Right lobe of liver (tissue), 6 donors: ENCODE data around the gene CDC42BPB. TPM values are rescaled to one million over a fixed set of nuclear protein-coding genes. Genes with fewer than 3 reads are reported as not detected.
A peak's percentile ranks its signal among the peaks of the same experiment; 100 is the strongest.

Source experiments
- ATAC-seq, 4 donors: fragments of 200-7000 bp; cut with Tn5 transposase; one replicate each; pipeline ENCODE4 v1.9.1; 2020; ENCODE audit warnings: mild to moderate bottlenecking in 4 of 4, moderate library complexity in 4 of 4
- DNase-seq, 3 donors: peaks; one replicate each; pipeline ENCODE4 v3.0.0-alpha.2; 2020
- H3K27ac ChIP-seq, 3 donors: fragments of 200-600 bp; one replicate each; pipeline ENCODE4 v1.8.0; 2022
- H3K27me3 ChIP-seq, 2 donors: fragments of 200-600 bp; one replicate each; pipeline ENCODE4 v1.8.0; 2022
- H3K36me3 ChIP-seq, 4 donors: fragments of 200-600 bp; sonication (generic) in 1 of 4; one replicate each; pipeline versions ENCODE4 v1.5.1 to v1.8.0; 2017 to 2022; ENCODE audit warnings: control low read depth in 1 of 4
- H3K4me1 ChIP-seq, 4 donors: fragments of 200-600 bp; sonication (generic) in 1 of 4; one replicate each; pipeline versions ENCODE4 v1.5.1 to v1.8.0; 2017 to 2022; ENCODE audit warnings: control low read depth in 1 of 4
- H3K4me3 ChIP-seq, 3 donors: fragments of 200-600 bp; one replicate each; pipeline ENCODE4 v1.8.0; 2022
- H3K9me3 ChIP-seq, 4 donors: fragments of 200-600 bp; sonication (generic) in 1 of 4; one replicate each; pipeline versions ENCODE4 v1.5.1 to v1.8.0; 2017 to 2022; ENCODE audit warnings: control low read depth in 1 of 4
- POLR2A ChIP-seq: fragments of 450-650 bp; IDR thresholded peaks from one replicate; pipeline ENCODE4 v1.6.1; 2017; ENCODE audit warnings: antibody characterized with exemption, mild to moderate bottlenecking
- WGBS: methylation state at CpG from one replicate; pipeline ENCODE4 v1.1.6; 2018; ENCODE audit warnings: low coverage, low lambda C conversion rate; ENCODE audit not compliant: insufficient coverage; ENCODE audit errors: missing lambda C conversion rate; 5-methylcytosine and 5-hydroxymethylcytosine counted together
- intact Hi-C, 2 donors: fragments of 100-400 bp; cut with DNase I; formaldehyde crosslinking; loops; one replicate each; pipeline versions ENCODE4 v1.11.2 to v1.14.1; 2022
- total RNA-seq, 6 experiments: library from RNA; depleted of rRNA in 2 of 6; stranded (reverse); fragments of >200 nt in 2 of 6; fragmentation: NEBNext Ultra II Directional in 3 of 6; extraction: Animal tissue kit (Norgen Biotek cat#: 25700) in 3 of 6; gene quantifications; one replicate each; pipeline versions ENCODE4 v1.1.0 to v1.2.4, GENCODE V29; 2016 to 2023
- TF ChIP-seq, protein P1 (sequence below), 4 donors: fragments of 200-600 bp in 3 of 4; fragments of 450-650 bp in 1 of 4; IDR thresholded peaks; one replicate each; pipeline versions ENCODE4 v1.5.1 to v1.8.0; 2016 to 2022; ENCODE audit warnings: antibody characterized with exemption in 4 of 4, mild to moderate bottlenecking in 2 of 4
- donor health status: DM: no; HTN: yes; CAD: no.
- donor health status: DM: no; HTN: no; CAD: no.
- donor health status: DM: no; HTN: no; CAD: no.
- donor health status: DM: no; HTN: yes; CAD: no.
- donor health status: DM: no; HTN: yes; CAD: no.

Gene CDC42BPB
- total RNA-seq, 6 experiments from 2014 or later, result 38.4 to 55.5 (median 43.0) TPM

DNA sequence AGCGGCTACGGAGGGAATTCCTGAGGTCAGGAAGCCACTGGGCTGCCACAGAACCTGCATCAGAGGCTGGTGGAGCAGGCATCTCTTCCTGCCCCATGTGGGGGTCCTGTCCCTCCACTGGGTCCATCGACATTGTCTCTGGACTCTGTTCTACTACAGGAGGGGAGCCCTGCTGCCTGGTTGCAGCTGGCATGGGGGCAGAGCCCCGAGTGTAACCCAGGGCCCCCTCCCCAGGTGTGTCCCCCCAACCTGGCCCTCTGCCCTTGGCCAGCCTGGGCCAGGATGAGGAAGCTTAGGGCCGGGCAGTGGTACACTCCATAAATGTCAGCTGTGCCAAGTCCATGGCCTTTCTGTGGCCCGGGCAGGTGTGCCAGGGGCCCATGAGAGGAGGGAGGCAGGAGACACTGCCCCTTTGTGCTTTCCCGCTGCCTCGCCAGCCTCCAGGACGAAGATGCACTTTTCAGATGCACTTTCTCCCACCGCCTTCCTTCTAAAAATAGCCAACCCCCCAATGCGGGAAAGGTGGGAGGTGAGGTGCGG, 33.2 kb upstream of the CDC42BPB start:
- no peak overlapping the region for H3K4me3 ChIP-seq
- H3K9me3 ChIP-seq, result no peaks in the 10 kb centered on the region
- no peaks in the 10 kb centered on the region for H3K27me3 ChIP-seq
- ATAC-seq (no peak), DNase-seq (peak in 1 of 3 donors; percentile 15)
- H3K36me3 ChIP-seq, result no peaks in the 10 kb centered on the region
- intact Hi-C loops, result no loop called here
- no peak for TF ChIP-seq POLR2A
- TF ChIP-seq, protein P1, sequence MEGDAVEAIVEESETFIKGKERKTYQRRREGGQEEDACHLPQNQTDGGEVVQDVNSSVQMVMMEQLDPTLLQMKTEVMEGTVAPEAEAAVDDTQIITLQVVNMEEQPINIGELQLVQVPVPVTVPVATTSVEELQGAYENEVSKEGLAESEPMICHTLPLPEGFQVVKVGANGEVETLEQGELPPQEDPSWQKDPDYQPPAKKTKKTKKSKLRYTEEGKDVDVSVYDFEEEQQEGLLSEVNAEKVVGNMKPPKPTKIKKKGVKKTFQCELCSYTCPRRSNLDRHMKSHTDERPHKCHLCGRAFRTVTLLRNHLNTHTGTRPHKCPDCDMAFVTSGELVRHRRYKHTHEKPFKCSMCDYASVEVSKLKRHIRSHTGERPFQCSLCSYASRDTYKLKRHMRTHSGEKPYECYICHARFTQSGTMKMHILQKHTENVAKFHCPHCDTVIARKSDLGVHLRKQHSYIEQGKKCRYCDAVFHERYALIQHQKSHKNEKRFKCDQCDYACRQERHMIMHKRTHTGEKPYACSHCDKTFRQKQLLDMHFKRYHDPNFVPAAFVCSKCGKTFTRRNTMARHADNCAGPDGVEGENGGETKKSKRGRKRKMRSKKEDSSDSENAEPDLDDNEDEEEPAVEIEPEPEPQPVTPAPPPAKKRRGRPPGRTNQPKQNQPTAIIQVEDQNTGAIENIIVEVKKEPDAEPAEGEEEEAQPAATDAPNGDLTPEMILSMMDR (IDR thresholded peaks at IDR 0.05), result no peak
- no CpG with 5 or more reads among the region's 12 CpGs for WGBS
- peaks cover 0 to 16% (median under 1%) of the 10 kb centered on the region in 4 donors for H3K4me1 ChIP-seq
- no peak overlapping the region for H3K27ac ChIP-seq

DNA sequence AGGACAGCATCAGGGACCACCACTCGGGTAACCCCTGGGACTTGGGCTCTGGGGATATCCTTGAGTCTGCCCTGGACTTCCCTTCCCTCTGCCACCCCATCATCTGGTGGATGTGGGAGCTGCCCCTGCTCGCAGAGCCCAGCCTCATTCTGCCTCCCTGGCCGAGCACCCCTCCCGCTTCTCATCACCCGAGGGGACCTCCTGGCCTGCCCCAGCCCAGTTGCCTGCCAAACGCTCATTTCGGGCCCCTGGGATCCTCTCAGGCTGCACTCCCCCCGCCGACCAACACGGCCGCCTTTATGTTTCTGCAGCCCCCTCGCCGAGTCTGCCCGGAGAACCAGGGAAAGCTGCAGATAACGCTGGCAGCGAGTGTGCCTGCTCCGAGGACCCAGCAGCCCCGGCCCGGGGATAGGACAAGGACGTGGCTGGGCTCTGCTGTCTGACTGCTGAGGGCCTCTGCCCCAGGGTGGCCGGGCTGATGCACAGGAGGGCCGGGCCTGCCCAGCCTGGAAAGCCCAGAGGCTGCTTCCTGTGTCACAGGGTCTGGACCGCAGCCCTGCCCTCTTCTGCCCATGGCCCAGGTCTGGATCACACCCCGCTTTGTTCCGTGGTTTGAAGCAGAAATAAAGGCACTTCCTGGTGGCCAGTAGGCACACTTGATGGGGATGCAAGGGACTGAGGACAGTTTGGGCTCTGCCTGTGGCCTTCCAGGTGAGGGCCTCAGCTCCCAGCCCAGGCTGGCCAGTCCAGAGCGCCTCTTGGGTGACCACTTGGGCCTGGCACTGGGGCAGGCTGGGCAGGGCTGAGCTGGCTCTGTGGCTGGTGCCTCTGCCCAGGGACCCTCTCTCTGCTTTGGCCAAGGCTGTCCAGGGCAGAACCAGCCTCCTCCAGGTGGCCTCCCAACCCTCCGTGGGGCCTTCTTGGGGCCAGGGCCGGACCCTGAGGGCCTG, 32.3 kb upstream of the CDC42BPB start:
- intact Hi-C loops, result no loop called here
- Histone ChIP-seq H3K27ac (no peak overlapping the region), H3K4me1 (peaks cover 0 to 12% (median 0%) of the 10 kb centered on the region in 4 donors), H3K9me3 (no peaks in the 10 kb centered on the region), H3K27me3 (no peaks in the 10 kb centered on the region), H3K4me3 (no peak overlapping the region), H3K36me3 (no peaks in the 10 kb centered on the region)
- 100% methylated on average over 2 of the region's 28 CpGs for WGBS
- TF ChIP-seq, protein P1 (IDR thresholded peaks at IDR 0.05), result no peak
- ATAC-seq (no peak), DNase-seq (peak in 1 of 3 donors; percentile 20)

DNA sequence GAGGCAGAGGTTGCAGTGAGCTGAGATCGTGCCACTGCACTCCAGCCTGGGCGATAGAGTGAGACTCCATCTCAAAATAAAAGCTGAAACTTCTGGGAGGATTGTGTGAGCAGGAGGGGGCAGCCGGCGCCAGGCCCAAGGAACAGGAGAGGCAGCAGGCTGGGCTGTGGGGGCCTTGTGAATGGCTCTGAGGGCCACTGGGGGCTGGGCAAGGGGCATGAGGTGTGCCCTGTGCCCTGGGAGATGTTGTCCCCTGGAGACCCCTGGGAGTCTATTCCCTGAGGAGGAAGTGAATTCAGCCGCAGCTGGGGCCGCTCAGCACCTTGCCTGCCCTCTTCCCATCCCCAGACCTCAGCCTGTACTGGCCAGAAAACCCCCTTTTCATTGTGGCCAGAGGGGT, 31.6 kb upstream of the CDC42BPB start:
- 80% methylated on average over 1 of the region's 6 CpGs for WGBS
- Histone ChIP-seq H3K36me3 (no peaks in the 10 kb centered on the region), H3K4me3 (no peak overlapping the region), H3K27ac (no peak overlapping the region), H3K27me3 (no peaks in the 10 kb centered on the region), H3K9me3 (no peaks in the 10 kb centered on the region), H3K4me1 (peaks cover 0 to 9% (median 0%) of the 10 kb centered on the region in 4 donors)
- ATAC-seq (no peak), DNase-seq (peak in 1 of 3 donors; percentile 3)
- intact Hi-C loops, result no loop called here
- TF ChIP-seq, protein P1 (IDR thresholded peaks at IDR 0.05), result no peak
- TF ChIP-seq POLR2A, result no peak

DNA sequence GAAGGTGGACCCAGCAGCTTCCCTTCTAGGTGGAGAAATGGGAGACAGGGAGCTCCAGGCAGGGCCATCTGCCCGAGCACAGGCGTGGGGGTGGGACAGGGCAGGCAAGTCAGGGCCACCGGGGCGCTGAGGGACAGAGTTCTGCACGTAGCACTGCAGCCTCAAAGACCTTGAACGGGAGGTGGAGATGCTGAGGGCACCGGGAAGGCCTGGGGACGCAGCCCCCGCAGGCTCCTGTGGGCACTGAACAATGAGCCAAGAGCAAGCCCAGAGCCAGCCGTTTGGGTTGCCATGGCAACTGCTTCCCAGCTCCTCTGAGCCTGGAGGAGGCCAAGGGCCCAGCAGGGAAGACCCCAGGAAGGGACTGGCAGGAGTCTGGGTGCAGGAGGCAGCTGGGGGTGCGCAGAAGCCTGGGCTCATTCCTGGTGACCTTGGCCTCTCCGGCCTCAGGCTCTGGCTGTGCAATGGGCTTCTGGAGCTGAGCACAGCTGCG, 30.0 kb upstream of the CDC42BPB start:
- 72% methylated on average over 6 of the region's 13 CpGs for WGBS
- H3K4me3 ChIP-seq, result no peak overlapping the region
- peaks cover 0 to 9% (median 0%) of the 10 kb centered on the region in 4 donors for H3K4me1 ChIP-seq
- ATAC-seq (no peak), DNase-seq (peak in 2 of 3 donors; percentile 15 to 44)
- no peak for TF ChIP-seq POLR2A
- TF ChIP-seq, protein P1 (IDR thresholded peaks at IDR 0.05), result no peak
- no peaks in the 10 kb centered on the region for H3K9me3 ChIP-seq
- no peaks in the 10 kb centered on the region for H3K36me3 ChIP-seq
- intact Hi-C loops, result no loop called here
- H3K27ac ChIP-seq, result no peak overlapping the region
- no peaks in the 10 kb centered on the region for H3K27me3 ChIP-seq
